ENCODE results near the gene KCTD10.

- TF ChIP-seq REST (IDR thresholded peaks at IDR 0.05; ENCODE audit: insufficient replicate concordance, low read depth), result no peak
- TF ChIP-seq CTCF (IDR thresholded peaks at IDR 0.05; ENCODE audit: insufficient read depth, low read length), result no peak
- no peak for TF ChIP-seq POLR2AphosphoS5 (IDR thresholded peaks at IDR 0.05; ENCODE audit: low read depth)
Measured at GRCh38 chr12:109430244-109430643, 46.9 kb downstream of the KCTD10 start.

Data from HL-60 (cell line).